ENCODE data around the gene GALM. TPM values are rescaled to one million over a fixed set of nuclear protein-coding genes. Genes with fewer than 3 reads are reported as not detected.

GALM gene
- total and polyA plus RNA-seq, 4 donors: 20.5 to 32.8 (median 26.1) TPM

DNA sequence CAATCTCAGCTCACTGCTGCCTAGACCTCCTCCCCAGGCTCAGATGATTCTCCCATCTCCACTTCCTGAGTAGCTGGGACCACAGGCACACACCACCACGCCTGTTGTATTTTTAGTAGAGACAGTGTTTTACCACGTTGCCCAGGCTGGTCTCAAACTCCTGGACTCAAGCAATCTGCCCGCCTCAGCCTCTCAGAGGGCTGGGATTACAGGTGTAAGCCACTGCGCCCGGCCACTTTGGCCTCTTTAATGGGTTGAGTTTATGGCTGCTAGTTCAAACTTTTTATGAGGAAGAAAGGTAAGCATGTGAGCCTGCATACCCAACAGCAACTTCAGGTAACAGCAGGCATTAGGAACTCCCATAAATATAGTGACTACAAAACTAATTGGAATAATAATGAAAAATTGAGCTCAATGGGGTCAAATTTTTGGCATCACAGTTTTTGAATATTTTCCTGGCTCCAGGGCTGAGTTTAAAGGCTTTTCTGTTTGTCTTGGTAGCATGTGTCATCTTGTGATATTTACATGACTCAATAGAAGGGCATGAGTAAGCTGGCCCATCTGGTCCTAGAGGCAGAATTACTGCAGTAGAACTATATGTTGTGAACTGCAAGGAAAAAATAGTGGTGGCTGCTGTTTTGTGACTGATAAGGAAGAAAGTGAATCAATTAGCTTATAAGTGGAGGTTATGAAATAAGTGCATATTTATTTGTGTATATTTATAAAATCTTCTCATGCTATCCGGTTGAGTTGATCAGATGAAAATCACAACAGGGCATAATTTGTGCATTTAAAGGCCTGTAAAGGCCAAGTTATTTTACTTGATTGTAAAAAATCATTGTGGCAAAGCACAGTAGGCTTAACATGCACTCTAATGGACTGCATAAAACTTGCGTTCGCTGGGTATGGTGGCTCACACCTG is 24.8 kb downstream of the GALM start:
- Histone ChIP-seq H3K27me3 (ENCODE audit: control insufficient read depth in 4 of 4, insufficient read depth in 4 of 4, low read length in 3 of 4) (no peaks in the 10 kb centered on the region), H3K4me1 (ENCODE audit: control insufficient read depth in 4 of 4, insufficient read depth in 4 of 4, low read length in 3 of 4) (peaks cover 2 to 7% (median 5%) of the 10 kb centered on the region in 4 donors), H3K4me3 (ENCODE audit: low read depth in 1 of 3, low read length in 3 of 3) (no peak overlapping the region), H3K27ac (ENCODE audit: low read depth in 1 of 2, low read length in 2 of 2) (no peak overlapping the region), H3K9ac (ENCODE audit: low read depth in 1 of 2, low read length in 2 of 2) (no peak overlapping the region), H3K9me3 (ENCODE audit: control insufficient read depth in 4 of 4, low read length in 3 of 4) (no peaks in the 10 kb centered on the region), H3K36me3 (ENCODE audit: control insufficient read depth in 4 of 4, insufficient read depth in 3 of 4, low read depth in 1 of 4, low read length in 3 of 4) (peaks cover 0 to 8% (median 6%) of the 10 kb centered on the region in 4 donors)
- 93% methylated on average over 8 of the region's 8 CpGs for whole genome bisulfite sequencing
- no peak for DNase-seq (ENCODE audit: low spot score)
- TF ChIP-seq HNF4G (IDR thresholded peaks at IDR 0.05): no peak
- no peak for TF ChIP-seq REST (IDR thresholded peaks at IDR 0.05)
- no peak for TF ChIP-seq MAX (IDR thresholded peaks at IDR 0.05)
- TF ChIP-seq, protein P1, sequence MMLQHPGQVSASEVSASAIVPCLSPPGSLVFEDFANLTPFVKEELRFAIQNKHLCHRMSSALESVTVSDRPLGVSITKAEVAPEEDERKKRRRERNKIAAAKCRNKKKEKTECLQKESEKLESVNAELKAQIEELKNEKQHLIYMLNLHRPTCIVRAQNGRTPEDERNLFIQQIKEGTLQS (IDR thresholded peaks at IDR 0.05): no peak

DNA sequence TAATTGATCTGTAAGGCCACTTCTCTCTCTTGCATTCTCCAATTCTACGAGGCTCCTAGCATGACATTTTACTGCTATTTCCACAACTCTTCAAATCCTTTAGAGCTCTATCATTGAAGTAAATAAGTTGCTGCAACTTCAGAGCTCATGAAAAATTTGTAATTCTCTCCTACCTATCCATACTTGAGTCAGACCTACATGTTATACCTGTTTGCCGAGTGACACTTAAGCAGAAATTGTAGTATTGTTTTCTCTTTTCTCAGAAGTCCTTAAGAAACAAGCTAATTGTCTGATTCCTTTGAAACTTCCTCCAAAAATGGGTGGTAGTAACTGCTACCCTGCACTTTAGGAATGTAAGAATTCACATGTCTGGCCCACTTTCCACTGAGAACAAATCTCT is 26.1 kb downstream of the GALM start:
- Histone ChIP-seq H3K27me3 (ENCODE audit: control insufficient read depth in 4 of 4, insufficient read depth in 4 of 4, low read length in 3 of 4) (no peaks in the 10 kb centered on the region), H3K36me3 (ENCODE audit: control insufficient read depth in 4 of 4, insufficient read depth in 3 of 4, low read depth in 1 of 4, low read length in 3 of 4) (peaks cover 0 to 8% (median 6%) of the 10 kb centered on the region in 4 donors), H3K27ac (ENCODE audit: low read depth in 1 of 2, low read length in 2 of 2) (no peak overlapping the region), H3K9ac (ENCODE audit: low read depth in 1 of 2, low read length in 2 of 2) (no peak overlapping the region), H3K4me1 (ENCODE audit: control insufficient read depth in 4 of 4, insufficient read depth in 4 of 4, low read length in 3 of 4) (peaks cover 0 to 7% (median 4%) of the 10 kb centered on the region in 4 donors), H3K4me3 (ENCODE audit: low read depth in 1 of 3, low read length in 3 of 3) (no peak overlapping the region), H3K9me3 (ENCODE audit: control insufficient read depth in 4 of 4, low read length in 3 of 4) (no peaks in the 10 kb centered on the region)
- no peak for DNase-seq (ENCODE audit: low spot score)
- WGBS: 94% methylated on average over 2 of the region's 2 CpGs
- TF ChIP-seq CTCF (IDR thresholded peaks at IDR 0.05; ENCODE audit: low read depth, low read length, missing input control) (no peak), ZBTB33 (IDR thresholded peaks at IDR 0.05) (no peak), RAD21 (IDR thresholded peaks at IDR 0.05) (no peak), JUND (IDR thresholded peaks at IDR 0.05) (no peak), EGR1 (IDR thresholded peaks at IDR 0.05; ENCODE audit: low read depth in 2 of 2) (no peak), RXRA (IDR thresholded peaks at IDR 0.05) (no peak), NR2F2 (IDR thresholded peaks at IDR 0.05) (no peak), MAX (IDR thresholded peaks at IDR 0.05) (no peak), TAF1 (conservative IDR thresholded peaks at IDR 0.05) (no peak), REST (IDR thresholded peaks at IDR 0.05) (no peak), GABPA (IDR thresholded peaks at IDR 0.05 in 1 of 2, conservative IDR thresholded peaks at IDR 0.05 in 1 of 2) (no peak), HNF4A (conservative IDR thresholded peaks at IDR 0.05) (no peak), HNF4G (IDR thresholded peaks at IDR 0.05) (no peak), FOXA1 (IDR thresholded peaks at IDR 0.05) (no peak), SP1 (IDR thresholded peaks at IDR 0.05) (no peak)
- TF ChIP-seq, protein P1 (IDR thresholded peaks at IDR 0.05): no peak

All from liver (tissue), 9 donors.